ENCODE results near the gene PON3. TPM values are rescaled to one million over a fixed set of nuclear protein-coding genes. Genes with fewer than 3 reads are reported as not detected.

Gene PON3
- total RNA-seq, 1 experiment from 2014 or later = not detected

- no peak overlapping the region for H2AFZ ChIP-seq (ENCODE audit: low read length)
Measured at GRCh38 chr7:95405208-95405607, 9.0 kb upstream of the PON3 start.

GRCh38 chr7:95404316-95404865 lies 8.2 kb upstream of the PON3 start:
- no peaks in the 10 kb centered on the region for H3K9me3 ChIP-seq (ENCODE audit: low read length)
- no peak overlapping the region for H2AFZ ChIP-seq (ENCODE audit: low read length)
- no peaks in the 10 kb centered on the region for H3K36me3 ChIP-seq (ENCODE audit: insufficient read depth, low read length)
- no peaks in the 10 kb centered on the region for H3K79me2 ChIP-seq (ENCODE audit: low read length)
- no peak overlapping the region for H3K4me3 ChIP-seq (ENCODE audit: low read length)
- no peaks in the 10 kb centered on the region for H3K4me1 ChIP-seq (ENCODE audit: low read length)
- H3K9ac ChIP-seq (ENCODE audit: low read length) = no peak overlapping the region
- H3K27ac ChIP-seq (ENCODE audit: low read length) = no peak overlapping the region
- no peaks in the 10 kb centered on the region for H3K27me3 ChIP-seq (ENCODE audit: low read length)
- DNase-seq = no peak
- no peaks in the 10 kb centered on the region for H3K9me2 ChIP-seq (replicated peaks; ENCODE audit: insufficient read depth, low read length)
- H3K4me2 ChIP-seq (ENCODE audit: low read depth, low read length, poor library complexity, severe bottlenecking) = no peak overlapping the region
- no peaks in the 10 kb centered on the region for H4K20me1 ChIP-seq (ENCODE audit: insufficient read depth, low read depth, low read length)

More at GRCh38 chr7:95405208-95405607, 9.0 kb upstream of the PON3 start:
- H3K9me3 ChIP-seq (ENCODE audit: low read length) = no peaks in the 10 kb centered on the region
- H3K27me3 ChIP-seq (ENCODE audit: low read length) = no peaks in the 10 kb centered on the region
- H4K20me1 ChIP-seq (ENCODE audit: insufficient read depth, low read depth, low read length) = no peaks in the 10 kb centered on the region
- H3K4me2 ChIP-seq (ENCODE audit: low read depth, low read length, poor library complexity, severe bottlenecking) = no peak overlapping the region
- no peaks in the 10 kb centered on the region for H3K4me1 ChIP-seq (ENCODE audit: low read length)
- no peaks in the 10 kb centered on the region for H3K36me3 ChIP-seq (ENCODE audit: insufficient read depth, low read length)
- no peaks in the 10 kb centered on the region for H3K79me2 ChIP-seq (ENCODE audit: low read length)
- no peaks in the 10 kb centered on the region for H3K9me2 ChIP-seq (replicated peaks; ENCODE audit: insufficient read depth, low read length)
- no peak overlapping the region for H3K9ac ChIP-seq (ENCODE audit: low read length)
- no peak overlapping the region for H3K4me3 ChIP-seq (ENCODE audit: low read length)
- no peak overlapping the region for H3K27ac ChIP-seq (ENCODE audit: low read length)
- no peak for DNase-seq

GRCh38 chr7:95398155-95398940 lies 2.2 kb upstream of the PON3 start:
- Histone ChIP-seq H3K9ac (ENCODE audit: low read length) (no peak overlapping the region), H3K79me2 (ENCODE audit: low read length) (no peaks in the 10 kb centered on the region), H3K4me3 (ENCODE audit: low read length) (no peak overlapping the region), H3K9me2 (replicated peaks; ENCODE audit: insufficient read depth, low read length) (no peaks in the 10 kb centered on the region), H4K20me1 (ENCODE audit: insufficient read depth, low read depth, low read length) (no peaks in the 10 kb centered on the region), H3K4me2 (ENCODE audit: low read depth, low read length, poor library complexity, severe bottlenecking) (no peak overlapping the region), H3K27me3 (ENCODE audit: low read length) (no peaks in the 10 kb centered on the region), H3K36me3 (ENCODE audit: insufficient read depth, low read length) (no peaks in the 10 kb centered on the region), H2AFZ (ENCODE audit: low read length) (no peak overlapping the region), H3K9me3 (ENCODE audit: low read length) (no peaks in the 10 kb centered on the region), H3K27ac (ENCODE audit: low read length) (no peak overlapping the region), H3K4me1 (ENCODE audit: low read length) (no peaks in the 10 kb centered on the region)
- no peak for DNase-seq

- Histone ChIP-seq H3K9ac (ENCODE audit: low read length) (no peak overlapping the region), H4K20me1 (ENCODE audit: insufficient read depth, low read depth, low read length) (no peaks in the 10 kb centered on the region), H3K9me3 (ENCODE audit: low read length) (no peaks in the 10 kb centered on the region), H3K4me3 (ENCODE audit: low read length) (no peak overlapping the region), H3K4me2 (ENCODE audit: low read depth, low read length, poor library complexity, severe bottlenecking) (no peak overlapping the region), H3K4me1 (ENCODE audit: low read length) (no peaks in the 10 kb centered on the region), H3K79me2 (ENCODE audit: low read length) (no peaks in the 10 kb centered on the region), H2AFZ (ENCODE audit: low read length) (no peak overlapping the region), H3K27me3 (ENCODE audit: low read length) (no peaks in the 10 kb centered on the region), H3K9me2 (replicated peaks; ENCODE audit: insufficient read depth, low read length) (no peaks in the 10 kb centered on the region), H3K36me3 (ENCODE audit: insufficient read depth, low read length) (no peaks in the 10 kb centered on the region), H3K27ac (ENCODE audit: low read length) (no peak overlapping the region)
- DNase-seq = no peak
Measured at GRCh38 chr7:95397381-95397780, 1.2 kb upstream of the PON3 start.

GRCh38 chr7:95395755-95396135 lies 430 bp downstream of the PON3 start:
- Histone ChIP-seq H3K4me1 (ENCODE audit: low read length) (no peaks in the 10 kb centered on the region), H3K27me3 (ENCODE audit: low read length) (no peaks in the 10 kb centered on the region), H3K79me2 (ENCODE audit: low read length) (no peaks in the 10 kb centered on the region), H3K36me3 (ENCODE audit: insufficient read depth, low read length) (no peaks in the 10 kb centered on the region), H3K9me2 (replicated peaks; ENCODE audit: insufficient read depth, low read length) (no peaks in the 10 kb centered on the region), H3K9me3 (ENCODE audit: low read length) (no peaks in the 10 kb centered on the region), H3K27ac (ENCODE audit: low read length) (no peak overlapping the region), H2AFZ (ENCODE audit: low read length) (no peak overlapping the region), H3K9ac (ENCODE audit: low read length) (no peak overlapping the region), H3K4me2 (ENCODE audit: low read depth, low read length, poor library complexity, severe bottlenecking) (no peak overlapping the region), H4K20me1 (ENCODE audit: insufficient read depth, low read depth, low read length) (no peaks in the 10 kb centered on the region), H3K4me3 (ENCODE audit: low read length) (no peak overlapping the region)
- DNase-seq = no peak

- Histone ChIP-seq H3K79me2 (ENCODE audit: low read length) (no peaks in the 10 kb centered on the region), H3K9ac (ENCODE audit: low read length) (no peak overlapping the region), H3K9me2 (replicated peaks; ENCODE audit: insufficient read depth, low read length) (no peaks in the 10 kb centered on the region), H3K27ac (ENCODE audit: low read length) (no peak overlapping the region), H2AFZ (ENCODE audit: low read length) (no peak overlapping the region), H3K4me1 (ENCODE audit: low read length) (no peaks in the 10 kb centered on the region), H3K36me3 (ENCODE audit: insufficient read depth, low read length) (no peaks in the 10 kb centered on the region), H3K9me3 (ENCODE audit: low read length) (no peaks in the 10 kb centered on the region), H3K4me2 (ENCODE audit: low read depth, low read length, poor library complexity, severe bottlenecking) (no peak overlapping the region), H4K20me1 (ENCODE audit: insufficient read depth, low read depth, low read length) (no peaks in the 10 kb centered on the region), H3K27me3 (ENCODE audit: low read length) (no peaks in the 10 kb centered on the region), H3K4me3 (ENCODE audit: low read length) (no peak overlapping the region)
- no peak for DNase-seq
Measured at GRCh38 chr7:95394370-95394769, 1.8 kb downstream of the PON3 start.

- H2AFZ ChIP-seq (ENCODE audit: low read length) = no peak overlapping the region
- DNase-seq = no peak
- no peak overlapping the region for H3K9ac ChIP-seq (ENCODE audit: low read length)
- H3K36me3 ChIP-seq (ENCODE audit: insufficient read depth, low read length) = no peaks in the 10 kb centered on the region
- no peaks in the 10 kb centered on the region for H3K4me1 ChIP-seq (ENCODE audit: low read length)
- H3K27me3 ChIP-seq (ENCODE audit: low read length) = no peaks in the 10 kb centered on the region
- H3K27ac ChIP-seq (ENCODE audit: low read length) = no peak overlapping the region
- H3K79me2 ChIP-seq (ENCODE audit: low read length) = no peaks in the 10 kb centered on the region
- no peak overlapping the region for H3K4me3 ChIP-seq (ENCODE audit: low read length)
- H3K4me2 ChIP-seq (ENCODE audit: low read depth, low read length, poor library complexity, severe bottlenecking) = no peak overlapping the region
- H4K20me1 ChIP-seq (ENCODE audit: insufficient read depth, low read depth, low read length) = no peaks in the 10 kb centered on the region
- H3K9me3 ChIP-seq (ENCODE audit: low read length) = no peaks in the 10 kb centered on the region
- H3K9me2 ChIP-seq (replicated peaks; ENCODE audit: insufficient read depth, low read length) = no peaks in the 10 kb centered on the region
Measured at GRCh38 chr7:95391761-95392160, 4.4 kb downstream of the PON3 start.

GRCh38 chr7:95389516-95389915 lies 6.7 kb downstream of the PON3 start:
- no peaks in the 10 kb centered on the region for H3K27me3 ChIP-seq (ENCODE audit: low read length)
- no peak for DNase-seq
- no peak overlapping the region for H3K4me2 ChIP-seq (ENCODE audit: low read depth, low read length, poor library complexity, severe bottlenecking)
- no peak overlapping the region for H3K27ac ChIP-seq (ENCODE audit: low read length)
- no peaks in the 10 kb centered on the region for H3K9me2 ChIP-seq (replicated peaks; ENCODE audit: insufficient read depth, low read length)
- H2AFZ ChIP-seq (ENCODE audit: low read length) = no peak overlapping the region
- no peaks in the 10 kb centered on the region for H3K9me3 ChIP-seq (ENCODE audit: low read length)
- no peaks in the 10 kb centered on the region for H3K36me3 ChIP-seq (ENCODE audit: insufficient read depth, low read length)
- H3K9ac ChIP-seq (ENCODE audit: low read length) = no peak overlapping the region
- H3K4me1 ChIP-seq (ENCODE audit: low read length) = no peaks in the 10 kb centered on the region
- H3K4me3 ChIP-seq (ENCODE audit: low read length) = no peak overlapping the region
- H3K79me2 ChIP-seq (ENCODE audit: low read length) = no peaks in the 10 kb centered on the region
- no peaks in the 10 kb centered on the region for H4K20me1 ChIP-seq (ENCODE audit: insufficient read depth, low read depth, low read length)

All from Karpas-422 (cell line).